ENCODE data around the gene TMED10. TPM values are rescaled to one million over a fixed set of nuclear protein-coding genes. Genes with fewer than 3 reads are reported as not detected.

The TMED10 gene
- total and polyA plus RNA-seq, 11 donors: 56.4 to 398 (median 275) TPM

GRCh38 chr14:75123991-75124390 lies 52.4 kb downstream of the TMED10 start:
- H3K4me3 ChIP-seq: no peak overlapping the region
- intact Hi-C loops (cut with DNase I): loop anchor here in 1 of 10 donors (10.0 kb wide), 1 partner anchor 301 kb away; the partner anchor contains the start of gene JDP2
- no peaks in the 10 kb centered on the region for H3K27me3 ChIP-seq
- no peak for TF ChIP-seq POLR2A (IDR thresholded peaks at IDR 0.05)
- no peak for TF ChIP-seq CTCF (IDR thresholded peaks at IDR 0.05)
- peaks cover 3 to 57% (median 29%) of the 10 kb centered on the region in 12 donors for H3K4me1 ChIP-seq
- ATAC-seq (peak in 3 of 4 donors; percentile 7 to 22 (median 19)), DNase-seq (peak in 1 of 5 donors; percentile 24)
- H3K27ac ChIP-seq: peak overlapping the region in 3 of 12 donors; percentile 23 to 45 (median 38)
- no peaks in the 10 kb centered on the region for H3K9me3 ChIP-seq
- peaks cover 0 to 42% (median 31%) of the 10 kb centered on the region in 9 donors for H3K36me3 ChIP-seq
- 20 to 37% (median 35%) methylated on average over 7 of the region's 7 CpGs for WGBS, 4 donors

- intact Hi-C loops (cut with DNase I): loop anchor here in 1 of 10 donors (10.0 kb wide), 1 partner anchor 303 kb away; the partner anchor contains the start of gene JDP2
Measured at GRCh38 chr14:75121552-75121951, 54.9 kb downstream of the TMED10 start.

GRCh38 chr14:75120541-75121291 lies 55.7 kb downstream of the TMED10 start:
- H3K36me3 ChIP-seq: peaks cover 0 to 75% (median 64%) of the 10 kb centered on the region in 9 donors
- intact Hi-C loops (cut with DNase I): loop anchor here in 1 of 10 donors (10.0 kb wide), 1 partner anchor 304 kb away; the partner anchor contains the start of gene JDP2
- no peaks in the 10 kb centered on the region for H3K9me3 ChIP-seq
- WGBS, 4 donors: 71 to 76% (median 74%) methylated on average over 3 of the region's 3 CpGs
- no peak overlapping the region for H3K4me3 ChIP-seq
- TF ChIP-seq CTCF (IDR thresholded peaks at IDR 0.05): no peak
- TF ChIP-seq POLR2A (IDR thresholded peaks at IDR 0.05): no peak
- ATAC-seq (no peak), DNase-seq (no peak)
- H3K4me1 ChIP-seq: peaks cover 0 to 35% (median 9%) of the 10 kb centered on the region in 12 donors
- peak overlapping the region in 1 of 12 donors; percentile 6 for H3K27ac ChIP-seq
- H3K27me3 ChIP-seq: no peaks in the 10 kb centered on the region

More at GRCh38 chr14:75121552-75121951, 54.9 kb downstream of the TMED10 start:
- TF ChIP-seq POLR2A (IDR thresholded peaks at IDR 0.05) (no peak), CTCF (IDR thresholded peaks at IDR 0.05) (no peak)
- Histone ChIP-seq H3K9me3 (no peaks in the 10 kb centered on the region), H3K27ac (peak overlapping the region in 1 of 12 donors; percentile 6), H3K4me3 (no peak overlapping the region), H3K36me3 (peaks cover 0 to 66% (median 56%) of the 10 kb centered on the region in 9 donors), H3K4me1 (peaks cover 0 to 40% (median 15%) of the 10 kb centered on the region in 12 donors), H3K27me3 (no peaks in the 10 kb centered on the region)
- ATAC-seq (no peak), DNase-seq (no peak)
- WGBS, 4 donors: 89 to 94% (median 93%) methylated on average over 7 of the region's 7 CpGs

GRCh38 chr14:75119056-75119455 lies 57.4 kb downstream of the TMED10 start:
- intact Hi-C loops (cut with DNase I): no loop called here
- ATAC-seq: no peak
- no peak for DNase-seq
- no peak for TF ChIP-seq POLR2A (IDR thresholded peaks at IDR 0.05)
- no peak for TF ChIP-seq CTCF (IDR thresholded peaks at IDR 0.05)
- Histone ChIP-seq H3K27me3 (no peaks in the 10 kb centered on the region), H3K36me3 (peaks cover 0 to 91% (median 81%) of the 10 kb centered on the region in 9 donors), H3K27ac (no peak overlapping the region), H3K4me3 (no peak overlapping the region), H3K4me1 (peaks cover 0 to 18% (median 1%) of the 10 kb centered on the region in 12 donors), H3K9me3 (no peaks in the 10 kb centered on the region)
- WGBS, 4 donors: 88 to 98% (median 94%) methylated on average over 2 of the region's 2 CpGs
